HG02970 (cell line): Measurements from ENCODE around the gene DCXR.

ENCODE experiments used
- ATAC-seq: cut with Tn5 transposase; IDR thresholded peaks from one replicate; pipeline ENCODE4 v1.9.1; 2021; ENCODE audit warnings: mild to moderate bottlenecking, moderate library complexity, moderate number of reproducible peaks; ENCODE audit not compliant: unreplicated experiment, low FRiP score

Gene DCXR

GRCh38 chr17:82076018-82076784, 38.7 kb upstream of the DCXR start:
- ATAC-seq = no peak

GRCh38 chr17:82073446-82073845, 35.9 kb upstream of the DCXR start:
- no peak for ATAC-seq

DNA sequence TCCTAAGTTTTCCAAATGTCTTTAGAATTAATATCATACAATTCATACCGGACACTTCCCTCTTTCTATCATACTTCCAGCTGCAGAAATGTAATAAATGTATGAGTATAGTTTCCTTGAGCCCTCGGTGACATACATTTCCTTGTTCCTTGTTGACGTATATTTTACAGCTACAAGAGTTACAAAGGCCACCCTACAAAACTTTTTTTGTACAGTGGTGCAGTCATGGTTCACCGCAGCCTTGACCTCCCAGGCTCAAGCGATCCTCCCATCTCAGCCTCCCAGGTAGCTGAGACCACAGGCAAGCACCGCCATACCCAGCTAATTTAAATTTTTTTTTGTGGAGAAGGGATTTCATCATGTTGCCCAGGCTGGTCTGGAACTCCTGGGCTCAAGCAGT, 35.3 kb upstream of the DCXR start:
- no peak for ATAC-seq

GRCh38 chr17:82070611-82071010, 33.1 kb upstream of the DCXR start:
- no peak for ATAC-seq

DNA sequence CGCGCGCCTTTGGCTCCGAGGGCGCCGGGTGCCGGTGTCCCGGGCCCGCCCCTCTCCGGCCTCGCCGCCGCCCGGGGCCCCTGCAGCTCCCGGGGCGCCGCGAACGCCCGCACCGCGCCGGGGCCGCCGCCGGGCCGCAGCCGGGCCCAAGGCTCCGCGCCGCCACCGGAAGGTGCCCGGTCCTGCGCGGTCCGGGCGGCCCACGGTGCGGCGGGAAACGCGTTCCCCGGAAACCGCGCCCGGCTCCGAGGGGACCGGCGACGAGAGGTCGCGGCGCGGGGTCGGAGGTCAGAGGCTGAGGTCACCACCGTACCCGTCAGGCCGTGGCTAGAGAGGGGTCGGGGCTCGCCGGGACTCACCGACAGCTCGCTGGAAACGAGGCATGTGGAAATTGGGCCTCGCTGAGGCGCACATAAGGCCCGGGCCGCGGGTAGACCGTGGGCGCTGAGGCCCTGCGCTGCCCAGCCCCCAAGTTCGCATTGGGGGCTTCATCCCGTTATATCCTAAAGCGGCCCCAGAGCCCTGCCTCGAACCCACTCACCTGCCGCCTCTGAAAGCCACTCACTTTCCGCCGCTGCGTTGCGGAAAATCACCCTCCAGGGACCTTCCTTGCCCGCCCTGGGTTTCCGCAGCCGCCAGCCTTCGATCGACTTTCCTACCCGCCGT, 28.3 kb upstream of the DCXR start, which contains the start of gene DUS1L:
TSS of gene DUS1L (minus strand) at position 167 of the 666 bp plus-strand sequence. CDS start 745 bp downstream, outside the sequence.
- ATAC-seq = peak; percentile 59

- ATAC-seq = peak; percentile 24
These were observed 27.7 kb upstream of the DCXR start for GRCh38 chr17:82065193-82065637.

DNA sequence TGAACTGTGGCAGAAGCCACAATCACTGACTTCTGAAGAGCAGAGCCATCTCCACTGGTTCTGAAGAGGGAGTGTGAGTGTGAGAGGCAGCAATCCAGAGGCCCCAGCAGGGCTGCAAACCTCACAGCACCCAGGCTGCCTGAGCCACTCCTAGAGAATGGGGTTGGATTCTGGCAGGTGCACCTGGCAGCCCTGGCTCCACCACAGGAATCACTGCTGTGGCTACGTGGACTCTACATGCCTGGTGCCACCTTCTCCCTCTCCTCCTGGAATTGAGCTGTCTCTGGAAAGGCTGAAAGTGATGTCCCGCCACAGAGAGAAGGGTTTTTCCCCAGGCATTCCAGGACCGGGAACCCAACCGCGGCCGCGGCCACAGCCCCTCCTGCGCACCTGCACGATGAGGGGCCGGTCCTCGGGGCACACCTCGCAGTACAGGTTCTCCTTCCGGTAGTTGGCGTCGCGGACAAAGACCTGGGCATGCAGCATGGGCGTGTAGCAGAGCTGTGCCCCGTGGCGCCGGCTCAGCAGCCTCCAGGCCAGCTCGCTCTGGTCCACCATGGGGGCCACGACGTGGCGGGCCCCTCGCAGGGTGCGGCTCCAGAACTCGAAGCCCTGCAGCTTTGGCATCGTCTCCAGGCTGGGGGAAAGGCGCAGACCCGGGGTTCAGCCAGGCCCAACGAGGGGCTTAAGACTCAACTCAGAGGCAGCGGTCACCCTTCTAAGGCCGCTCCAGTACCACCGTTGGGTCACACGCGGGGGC, 27.1 kb upstream of the DCXR start:
- ATAC-seq = no peak

- ATAC-seq = no peak
These were observed 26.2 kb upstream of the DCXR start for GRCh38 chr17:82063424-82064415.

GRCh38 chr17:82062984-82063368, 25.5 kb upstream of the DCXR start:
- ATAC-seq = no peak

DNA sequence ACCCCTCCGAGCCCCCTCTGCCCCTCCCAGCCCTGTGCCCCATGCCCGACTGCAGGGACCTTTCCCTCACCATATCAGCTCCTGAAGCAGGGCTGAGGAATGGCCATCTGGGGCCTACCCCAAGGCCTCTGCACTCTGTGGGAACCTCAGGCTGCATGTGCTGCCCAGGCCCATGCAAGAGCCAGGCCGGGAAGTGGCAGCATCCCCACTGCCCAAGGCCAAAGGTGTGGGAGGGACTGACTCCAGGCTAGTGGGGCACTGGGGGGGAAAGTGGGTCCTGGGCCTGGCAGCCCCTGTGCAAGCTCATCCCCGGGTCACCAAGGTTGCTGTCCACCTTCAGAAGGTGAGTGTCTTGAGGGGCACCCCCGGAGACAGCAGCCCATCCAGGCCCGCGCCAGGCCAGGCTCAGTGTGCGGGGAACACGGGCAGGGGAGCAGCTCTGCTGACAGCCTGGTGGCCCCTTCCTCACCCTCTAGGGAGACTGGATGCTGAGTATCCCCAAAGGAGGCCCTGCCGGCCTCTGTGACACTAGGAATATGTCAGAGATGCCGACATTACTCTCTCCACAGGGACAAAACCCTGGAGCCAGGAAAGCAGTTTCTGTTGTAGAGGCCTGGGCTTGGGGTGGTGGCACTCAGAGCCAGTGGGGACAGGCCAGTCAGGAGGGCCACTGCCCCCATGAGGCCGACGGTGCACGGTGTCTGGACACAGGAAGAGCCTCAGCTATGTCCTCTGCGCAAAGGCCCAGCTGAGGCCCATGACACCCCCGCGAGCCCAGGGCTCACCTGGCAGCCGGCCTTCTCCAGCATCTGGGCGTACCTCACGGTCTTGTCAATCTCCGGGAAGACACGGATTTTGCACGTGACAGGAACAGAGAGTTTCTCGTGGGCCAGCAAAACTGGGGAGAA, 24.8 kb upstream of the DCXR start:
- ATAC-seq = no peak

DNA sequence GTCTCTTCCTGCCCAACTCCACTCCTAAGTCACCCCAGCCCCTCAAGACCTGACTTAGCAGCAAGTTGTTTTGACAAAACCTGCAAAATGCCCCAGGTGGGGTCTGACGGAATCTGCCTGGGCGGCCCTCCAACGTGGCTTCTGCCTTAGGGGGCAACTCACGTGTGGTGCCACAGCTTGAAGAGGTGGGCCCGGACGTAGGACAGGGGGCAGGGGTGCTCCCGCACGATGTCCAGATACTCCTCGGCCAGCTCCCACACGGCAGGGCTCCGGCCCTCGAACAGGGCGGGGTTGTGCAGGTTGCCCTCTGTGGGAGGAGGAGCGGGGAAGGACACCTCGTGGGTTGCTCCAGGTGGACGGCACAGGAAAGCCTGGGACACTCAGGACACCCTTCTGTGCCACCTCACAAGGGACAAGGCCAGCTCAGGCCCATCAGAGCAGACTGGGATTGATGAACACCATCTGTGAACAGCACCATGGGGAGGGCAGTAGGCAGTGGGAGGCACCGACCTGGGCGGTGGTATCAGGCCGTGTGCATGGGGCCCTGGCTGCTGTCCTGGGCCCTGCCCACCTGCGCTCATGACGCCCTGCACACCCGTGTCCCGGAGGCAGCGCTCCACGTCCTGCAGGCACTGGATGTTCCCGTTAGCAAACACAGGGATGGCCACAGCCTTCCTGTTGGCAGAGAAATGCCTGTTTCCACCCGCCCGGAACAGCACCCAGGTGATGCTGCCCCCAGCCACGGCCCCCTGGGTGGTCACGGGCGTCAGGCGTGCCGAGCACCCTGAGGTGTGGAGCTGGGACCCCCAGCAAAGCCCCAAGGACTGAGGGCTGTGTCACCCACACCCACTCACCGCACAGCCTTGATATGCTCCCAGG, 23.8 kb upstream of the DCXR start:
- ATAC-seq = no peak

GRCh38 chr17:82060614-82061013, 23.1 kb upstream of the DCXR start:
- no peak for ATAC-seq

DNA sequence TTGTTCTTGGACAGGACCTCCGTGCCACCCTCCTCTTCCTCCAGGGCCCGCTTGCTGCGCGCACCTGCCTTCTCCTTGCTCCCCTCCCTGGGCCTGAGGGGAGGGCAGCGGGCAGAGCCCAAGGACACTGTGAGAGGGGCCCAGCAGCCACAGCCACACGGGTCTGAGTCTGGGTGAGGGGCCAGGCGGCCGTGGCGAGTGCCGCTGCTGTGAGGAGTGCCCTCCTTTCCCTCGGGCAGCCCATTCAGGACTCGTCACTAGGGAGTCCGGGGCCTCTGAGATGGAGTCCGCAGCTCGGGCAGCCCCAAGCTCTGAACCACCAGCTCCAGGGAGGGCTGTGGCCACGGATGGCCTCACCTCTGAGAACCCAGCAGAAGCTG, 22.5 kb upstream of the DCXR start:
- ATAC-seq = no peak

GRCh38 chr17:82059272-82060000, 21.9 kb upstream of the DCXR start:
- no peak for ATAC-seq

GRCh38 chr17:82058855-82059249, 21.4 kb upstream of the DCXR start:
- no peak for ATAC-seq

DNA sequence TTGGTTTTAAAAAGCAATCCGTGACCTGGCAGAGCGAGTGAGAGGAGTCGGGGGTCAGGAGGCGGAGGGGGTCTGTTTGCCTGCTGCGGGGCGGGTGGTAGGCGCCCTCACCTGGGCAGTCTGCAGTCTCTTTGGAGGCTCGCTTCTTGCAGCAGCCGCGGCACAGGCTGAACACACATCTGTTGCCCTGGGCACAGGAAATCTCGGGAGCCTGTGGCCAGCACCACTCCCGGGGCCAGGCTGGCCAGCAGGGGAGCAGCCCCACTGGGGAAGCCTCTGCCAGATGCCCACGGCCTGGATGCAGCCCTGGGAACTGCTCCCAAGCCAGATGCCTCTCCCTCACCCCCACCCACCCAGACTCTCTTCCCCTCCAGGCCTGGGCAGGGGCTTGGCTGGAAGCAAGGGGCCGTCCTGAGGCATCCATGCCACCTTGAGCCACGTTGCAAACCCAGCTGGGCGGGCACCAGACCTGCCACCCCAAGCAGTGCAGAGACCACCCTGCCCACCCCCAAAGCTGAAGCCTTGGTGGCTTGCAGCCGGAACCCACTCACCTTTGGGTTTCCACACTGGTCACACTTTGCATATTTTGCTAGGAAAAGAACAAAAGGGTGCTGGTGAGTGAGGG, 20.8 kb upstream of the DCXR start:
- ATAC-seq = no peak
